GM10266 (cell line): ENCODE measurements around the gene CST5.
"Not testable (repeated sequence)": the region's sequence is repeated elsewhere in the genome, so short reads cannot be mapped to it uniquely, and the experiment has no call there.

Experiments
- DNase-seq: peaks from one replicate; pipeline ENCODE4 v3.0.0; 2012; ENCODE audit errors: extremely low spot score
- CTCF ChIP-seq: IDR thresholded peaks from 2 replicates; pipeline ENCODE4 v1.5.1; 2012; ENCODE audit warnings: mild to moderate bottlenecking, low read depth; ENCODE audit not compliant: control insufficient read depth, insufficient read depth; ENCODE audit errors: missing control alignments

The CST5 gene

GRCh38 chr20:23835716-23836115 is 43.8 kb downstream of the CST5 start:
- DNase-seq = no peak
- no peak for TF ChIP-seq CTCF

- no peak for TF ChIP-seq CTCF
- no peak for DNase-seq
Measured at GRCh38 chr20:23832775-23833513, 46.6 kb downstream of the CST5 start.

GRCh38 chr20:23831961-23832360 is 47.6 kb downstream of the CST5 start:
- DNase-seq = not testable (repeated sequence)

GRCh38 chr20:23826541-23827021 is 53.0 kb downstream of the CST5 start, which contains the start of gene CST2:
Gene CST2 (minus strand): TSS chr20:23826729. CDS start chr20:23826660, 69 bp downstream.
- DNase-seq = no peak
- no peak for TF ChIP-seq CTCF
